ENCODE data around the gene UBL7.

Gene UBL7

GRCh38 chr15:74423431-74424257, 37.3 kb downstream of the UBL7 start:
- DNase-seq (ENCODE audit: low read depth in 1 of 2, low spot score in 1 of 2), result no peak
- no peak overlapping the region for H3K4me3 ChIP-seq (replicated peaks; ENCODE audit: insufficient read depth, low read length)
- H3K27me3 ChIP-seq (ENCODE audit: insufficient read depth, poor library complexity, severe bottlenecking), result no peaks in the 10 kb centered on the region
- H3K27ac ChIP-seq (replicated peaks), result no peak overlapping the region
- TF ChIP-seq GABPA (IDR thresholded peaks at IDR 0.05; ENCODE audit: low read depth) (no peak), CTCF (IDR thresholded peaks at IDR 0.05; ENCODE audit: insufficient read depth, low read length) (no peak)

- Histone ChIP-seq H3K4me3 (replicated peaks; ENCODE audit: insufficient read depth, low read length) (no peak overlapping the region), H3K27ac (replicated peaks) (no peak overlapping the region), H3K27me3 (ENCODE audit: insufficient read depth, poor library complexity, severe bottlenecking) (no peaks in the 10 kb centered on the region)
- TF ChIP-seq SPI1 (IDR thresholded peaks at IDR 0.05; ENCODE audit: borderline replicate concordance, low read depth) (no peak), POLR2AphosphoS5 (IDR thresholded peaks at IDR 0.05; ENCODE audit: low read depth) (no peak), CTCF (IDR thresholded peaks at IDR 0.05; ENCODE audit: insufficient read depth, low read length) (no peak), GABPA (IDR thresholded peaks at IDR 0.05; ENCODE audit: low read depth) (no peak), REST (IDR thresholded peaks at IDR 0.05; ENCODE audit: insufficient replicate concordance, low read depth) (no peak)
- DNase-seq (ENCODE audit: low read depth in 1 of 2, low spot score in 1 of 2), result no peak
Measured at GRCh38 chr15:74422652-74423430, 38.1 kb downstream of the UBL7 start.

GRCh38 chr15:74422265-74422651, 38.7 kb downstream of the UBL7 start:
- H3K27ac ChIP-seq (replicated peaks), result no peak overlapping the region
- no peaks in the 10 kb centered on the region for H3K27me3 ChIP-seq (ENCODE audit: insufficient read depth, poor library complexity, severe bottlenecking)
- DNase-seq (ENCODE audit: low read depth in 1 of 2, low spot score in 1 of 2), result no peak
- H3K4me3 ChIP-seq (replicated peaks; ENCODE audit: insufficient read depth, low read length), result no peak overlapping the region
- no peak for TF ChIP-seq CTCF (IDR thresholded peaks at IDR 0.05; ENCODE audit: insufficient read depth, low read length)
- TF ChIP-seq POLR2AphosphoS5 (IDR thresholded peaks at IDR 0.05; ENCODE audit: low read depth), result no peak
- no peak for TF ChIP-seq SPI1 (IDR thresholded peaks at IDR 0.05; ENCODE audit: borderline replicate concordance, low read depth)
- no peak for TF ChIP-seq REST (IDR thresholded peaks at IDR 0.05; ENCODE audit: insufficient replicate concordance, low read depth)
- TF ChIP-seq GABPA (IDR thresholded peaks at IDR 0.05; ENCODE audit: low read depth), result no peak
